HT-29 (cell line): ENCODE results near the gene C6orf132. TPM values are rescaled to one million over a fixed set of nuclear protein-coding genes. Genes with fewer than 3 reads are reported as not detected.

ENCODE experiments used
- DNase-seq: peaks from one replicate; pipeline ENCODE4 v3.0.0-alpha.2; 2015; ENCODE audit warnings: low spot score
- total RNA-seq: library from RNA; depleted of rRNA; stranded (reverse); fragments of >200 nt; shearing (Covaris generic); gene quantifications from 2 replicates; pipeline ENCODE4 v1.2.3, GENCODE V29; 2014

Gene C6orf132
- total RNA-seq, 1 experiment from 2014 or later: 119 TPM

- DNase-seq: no peak
Measured at GRCh38 chr6:42135161-42135560, 7.3 kb downstream of the C6orf132 start.

DNA sequence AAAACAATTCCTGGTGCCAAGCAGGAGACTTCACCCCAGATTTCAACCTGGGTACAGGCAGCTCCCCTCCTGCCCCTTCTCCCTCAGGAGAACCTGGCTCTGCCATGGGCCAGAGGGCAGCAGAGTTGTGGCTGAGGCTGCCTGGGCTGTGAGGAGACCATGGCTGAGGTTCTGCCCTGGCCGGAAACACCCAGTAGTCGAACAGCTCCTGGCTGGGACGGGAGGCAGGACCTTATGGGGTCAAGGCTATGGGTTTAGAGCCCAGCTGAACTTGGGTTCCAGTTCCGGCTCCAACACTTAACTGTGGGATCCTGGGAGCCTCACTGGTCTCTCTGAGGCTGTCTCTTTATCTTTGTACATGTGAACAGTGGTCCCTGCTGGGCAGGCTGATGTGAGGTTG is 8.5 kb downstream of the C6orf132 start:
- DNase-seq: no peak

DNA sequence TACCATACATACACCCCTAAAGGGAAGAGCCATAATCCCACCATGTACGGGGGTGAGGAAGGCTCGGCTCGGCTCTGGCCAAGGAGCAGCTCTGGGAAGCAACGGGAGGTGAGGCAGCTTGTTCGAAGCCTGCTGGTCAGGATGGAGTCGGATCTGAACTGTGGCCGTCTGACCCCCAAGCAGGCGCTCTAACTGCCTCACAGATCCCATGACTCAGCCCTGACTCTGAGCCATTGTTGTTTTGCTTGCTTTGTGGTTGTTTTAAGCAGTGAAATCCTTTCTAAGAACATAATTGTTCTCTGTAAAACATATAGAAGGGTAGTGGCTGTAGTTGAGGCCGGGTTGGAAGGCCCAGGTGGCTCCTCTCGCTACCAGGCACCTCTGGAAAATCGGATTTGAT is 10.9 kb downstream of the C6orf132 start:
- no peak for DNase-seq

DNA sequence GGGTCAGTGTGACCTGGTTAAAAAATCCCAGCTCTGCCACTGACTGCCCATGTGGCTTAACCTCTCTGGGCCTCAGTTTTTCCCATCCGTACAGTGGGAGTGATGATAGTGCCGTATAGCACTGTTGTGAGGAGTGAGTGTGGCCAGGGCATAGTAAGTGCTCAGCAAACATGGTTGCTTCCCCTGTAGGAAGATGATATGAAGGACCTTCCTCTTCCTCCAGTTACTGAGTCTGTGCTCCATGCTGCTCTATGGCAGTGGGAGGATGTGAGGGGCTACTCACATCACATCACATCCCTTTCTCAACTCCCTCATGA is 13.1 kb downstream of the C6orf132 start:
- no peak for DNase-seq

DNA sequence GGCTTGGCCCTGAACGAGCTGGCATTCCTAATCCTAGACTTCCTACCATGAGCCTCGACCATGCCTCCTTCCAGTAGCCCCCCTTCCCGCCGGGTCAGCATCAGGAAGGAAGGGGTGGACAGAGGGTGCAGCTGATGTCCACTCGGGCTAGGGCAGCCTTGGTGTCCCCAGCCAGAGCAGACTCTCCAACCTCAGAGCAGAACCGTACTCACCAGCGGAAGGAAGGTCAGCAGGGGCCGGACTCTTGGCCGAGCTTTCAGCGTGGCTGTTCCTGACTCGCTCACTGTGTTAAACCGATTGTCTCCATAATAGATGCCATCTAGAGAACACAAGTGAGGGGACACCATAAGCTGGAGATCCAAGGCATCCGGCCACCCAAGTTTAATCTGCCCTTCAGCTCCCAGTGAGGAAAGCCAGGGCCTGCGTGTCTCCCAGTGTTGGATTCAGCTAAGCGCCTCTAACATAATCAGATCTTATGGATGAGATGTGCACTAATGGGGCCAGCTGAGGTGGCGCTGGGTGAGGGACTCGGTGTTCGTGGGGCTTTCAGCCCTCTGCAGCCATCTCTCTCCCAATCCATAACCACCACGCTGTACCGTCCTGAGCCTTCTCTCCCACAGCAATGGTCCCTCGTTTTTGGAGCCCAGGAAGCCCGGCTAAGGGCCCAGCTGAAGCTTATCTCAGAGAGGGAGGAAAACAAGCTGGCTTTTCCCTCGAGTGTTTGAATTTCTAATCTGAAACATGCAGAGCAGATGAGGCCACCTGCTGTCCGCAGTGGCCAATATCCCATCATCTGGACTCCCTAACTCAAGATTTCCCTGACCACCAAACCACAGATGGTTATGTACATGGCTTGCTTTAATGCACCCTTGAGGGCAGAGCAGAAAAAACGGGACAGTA is 13.7 kb downstream of the C6orf132 start:
- no peak for DNase-seq

GRCh38 chr6:42125663-42126062 is 16.8 kb downstream of the C6orf132 start:
- DNase-seq: no peak

- no peak for DNase-seq
Measured at GRCh38 chr6:42125231-42125630, 17.2 kb downstream of the C6orf132 start.

GRCh38 chr6:42124223-42124836 is 18.1 kb downstream of the C6orf132 start:
- DNase-seq: no peak

GRCh38 chr6:42123379-42124103 is 18.9 kb downstream of the C6orf132 start:
- no peak for DNase-seq

GRCh38 chr6:42120895-42121865 is 21.2 kb downstream of the C6orf132 start:
- DNase-seq: peak; percentile 76

- peak; percentile 94 for DNase-seq
Measured at GRCh38 chr6:42118162-42119001, 24.0 kb downstream of the C6orf132 start.

GRCh38 chr6:42117843-42118161 is 24.6 kb downstream of the C6orf132 start:
- DNase-seq: no peak

GRCh38 chr6:42113936-42114636 is 28.3 kb downstream of the C6orf132 start:
- peak; percentile 81 for DNase-seq

DNA sequence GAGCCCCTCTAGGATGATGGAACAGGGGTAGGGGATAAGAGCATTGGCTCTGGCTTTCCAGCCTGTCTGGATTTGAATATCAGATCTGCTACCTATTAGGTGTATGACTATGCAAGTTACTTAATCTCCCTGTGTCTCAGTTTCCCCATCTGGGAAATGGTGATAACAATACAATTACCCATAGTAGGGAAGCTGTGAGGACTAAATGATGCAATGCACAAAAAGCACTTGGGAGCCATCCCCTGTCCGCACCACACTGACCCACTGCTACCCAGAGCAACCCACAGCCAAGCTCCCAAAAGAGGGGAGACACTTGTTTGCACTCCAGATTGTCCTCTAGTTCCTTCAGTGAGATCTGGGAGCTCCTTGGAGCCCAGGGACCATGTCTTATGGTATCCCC is 30.1 kb downstream of the C6orf132 start:
- DNase-seq: no peak

- DNase-seq: no peak
Measured at GRCh38 chr6:42110683-42111082, 31.7 kb downstream of the C6orf132 start.

GRCh38 chr6:42108071-42108470 is 34.3 kb downstream of the C6orf132 start:
- no peak for DNase-seq

- no peak for DNase-seq
Measured at GRCh38 chr6:42106112-42107023, 36.1 kb downstream of the C6orf132 start.

DNA sequence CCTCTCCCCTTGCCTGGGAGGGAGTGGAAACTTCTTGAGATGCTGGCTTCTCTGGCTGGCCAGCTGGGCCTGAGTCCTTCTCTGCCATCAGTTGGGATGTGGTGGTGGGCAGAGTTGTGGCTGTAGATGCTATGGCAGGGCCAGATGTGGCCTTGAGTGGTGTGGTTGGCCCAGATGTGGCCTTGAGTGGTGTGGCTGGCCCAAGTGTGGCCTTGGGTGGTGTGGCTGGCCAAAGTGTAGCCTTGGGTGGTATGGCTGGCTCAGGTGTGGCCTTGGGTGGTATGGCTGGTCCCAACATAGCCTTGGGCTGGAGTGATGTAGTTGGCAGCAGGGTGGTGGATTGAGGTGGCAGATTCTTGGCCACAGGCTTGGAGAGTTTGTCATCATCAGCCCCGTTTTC is 36.7 kb downstream of the C6orf132 start:
- DNase-seq: no peak

DNA sequence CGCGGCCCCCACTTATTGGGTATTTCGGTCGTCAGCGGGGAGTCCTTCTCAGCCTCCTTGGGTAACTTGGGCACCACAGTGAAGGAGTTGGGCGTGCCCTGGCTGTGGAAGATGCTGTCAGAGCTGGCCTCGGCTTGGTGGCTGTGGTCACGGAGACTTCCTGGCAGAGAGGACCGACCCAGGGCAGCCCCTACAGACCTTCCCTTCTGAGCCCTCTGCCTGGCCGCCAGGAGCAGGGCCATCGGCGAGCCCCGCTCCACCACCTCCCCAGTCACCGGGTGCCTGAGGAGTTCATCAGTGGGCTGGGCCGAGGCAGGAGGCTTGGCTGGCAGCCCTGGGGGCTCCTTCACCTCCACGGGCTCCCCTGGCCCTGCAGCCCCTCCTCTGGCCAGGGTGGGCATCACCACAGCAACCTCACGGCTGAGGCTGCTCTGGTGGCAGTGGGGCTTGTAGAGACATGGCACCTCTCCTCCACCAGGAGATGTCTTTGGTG is 37.2 kb downstream of the C6orf132 start:
- no peak for DNase-seq
